H1 (cell line): ENCODE results near the gene ZNF440. TPM values are rescaled to one million over a fixed set of nuclear protein-coding genes. Genes with fewer than 3 reads are reported as not detected.

Experiments used
- BRCA1 ChIP-seq: IDR thresholded peaks from 2 replicates; pipeline ENCODE4 v1.6.1; 2012; ENCODE audit warnings: low read depth, low read length, improper control_type of control experiment
- CREB1 ChIP-seq: IDR thresholded peaks from 2 replicates; pipeline ENCODE4 v1.6.1; 2012; ENCODE audit warnings: inconsistent platforms
- HDAC6 ChIP-seq: IDR thresholded peaks from one replicate; pipeline ENCODE4 v1.7.1; 2012; ENCODE audit warnings: low read depth, mild to moderate bottlenecking, inconsistent platforms, low read length, moderate library complexity
- MAX ChIP-seq: IDR thresholded peaks from 2 replicates; pipeline ENCODE4 v1.6.1; 2012; ENCODE audit warnings: inconsistent platforms
- RXRA ChIP-seq: IDR thresholded peaks from 2 replicates; pipeline ENCODE4 v1.6.1; 2011; ENCODE audit warnings: low read depth, mild to moderate bottlenecking, low read length, moderate library complexity; ENCODE audit not compliant: insufficient read depth
- SP2 ChIP-seq: IDR thresholded peaks from 2 replicates; pipeline ENCODE4 v1.6.1; 2012; ENCODE audit warnings: mild to moderate bottlenecking, low read length, inconsistent platforms
- TAF7 ChIP-seq: optimal IDR thresholded peaks from 2 replicates; pipeline ENCODE3; 2011; ENCODE audit warnings: low read depth, mild to moderate bottlenecking, inconsistent platforms, low read length, moderate library complexity, borderline replicate concordance
- TEAD4 ChIP-seq: IDR thresholded peaks from 2 replicates; pipeline ENCODE4 v1.6.1; 2012; ENCODE audit warnings: low read depth, low read length, inconsistent platforms, mixed read lengths
- polyA plus RNA-seq, 7 experiments: library from polyadenylated mRNA; depleted of rRNA in 3 of 7; stranded (reverse) in 5 of 7; unstranded in 2 of 7; fragments of >200 nt in 5 of 7; fragments of 200-250 nt in 2 of 7; gene quantifications; 1 replicate in 5 of 7; 2 replicates in 1 of 7; 4 replicates in 1 of 7; pipeline versions ENCODE4 v1.2.1 to v1.2.3, GENCODE V29; 2011 to 2013; ENCODE audit warnings: missing spikeins in 2 of 7, mixed read lengths in 2 of 7
- total RNA-seq: library from RNA; stranded (reverse); fragmentation: NEBNext Ultra II Directional; extraction: Animal tissue kit (Norgen Biotek cat#: 25700); gene quantifications from 2 replicates; pipeline ENCODE4 v1.2.1, GENCODE V29; 2021

ZNF440 gene
- total and polyA plus RNA-seq, 2 of the 8 experiments (the other 6 are each of a cell fraction or from before 2014, with no cell fraction given): 0.77 to 6.5 TPM

- TF ChIP-seq HDAC6: no peak
- no peak for TF ChIP-seq CREB1
- no peak for TF ChIP-seq SP2
- TF ChIP-seq BRCA1: no peak
- no peak for TF ChIP-seq RXRA
- TF ChIP-seq TAF7: no peak
- TF ChIP-seq MAX: no peak
- no peak for TF ChIP-seq TEAD4
These were observed 54.1 kb downstream of the ZNF440 start (continued) for GRCh38 chr19:11868188-11868587.
